Left lung (tissue), 10 donors: ENCODE measurements around the gene NRAP. TPM values are rescaled to one million over a fixed set of nuclear protein-coding genes. Genes with fewer than 3 reads are reported as not detected.

Experiments used
- ATAC-seq: fragments of 200-7000 bp; cut with Tn5 transposase; one replicate; pipeline ENCODE4 v1.9.1; 2020; ENCODE audit warnings: moderate library complexity
- DNase-seq, 4 donors: peaks; one replicate each; pipeline ENCODE4 v3.0.0-alpha.2; 2013 to 2020
- H3K27ac ChIP-seq, 2 donors: fragments of 200-600 bp; sonication (generic) in 1 of 2; one replicate each; pipeline versions ENCODE4 v1.5.0 to v1.8.0; 2020 to 2021
- H3K27me3 ChIP-seq, 2 donors: fragments of 200-600 bp; sonication (generic) in 1 of 2; one replicate each; pipeline versions ENCODE4 v1.5.0 to v1.8.0; 2020 to 2021
- H3K36me3 ChIP-seq, 2 donors: fragments of 200-600 bp; sonication (generic) in 1 of 2; one replicate each; pipeline versions ENCODE4 v1.5.0 to v1.8.0; 2020 to 2021
- H3K4me1 ChIP-seq, 2 donors: fragments of 200-600 bp; one replicate each; pipeline ENCODE4 v1.8.0; 2021
- H3K4me3 ChIP-seq, 2 donors: fragments of 200-600 bp; sonication (generic) in 1 of 2; one replicate each; pipeline versions ENCODE4 v1.5.0 to v1.8.0; 2020 to 2021; ENCODE audit warnings: mild to moderate bottlenecking in 1 of 2
- H3K9me3 ChIP-seq, 2 donors: fragments of 200-600 bp; sonication (generic) in 1 of 2; one replicate each; pipeline versions ENCODE4 v1.5.0 to v1.8.0; 2020 to 2021
- intact Hi-C, 2 donors: fragments of 100-400 bp; cut with DNase I; formaldehyde crosslinking; loops; one replicate each; pipeline versions ENCODE4 v1.11.2 to v1.14.2; 2022
- polyA plus RNA-seq, 6 donors: library from polyadenylated mRNA; unstranded; fragments of 120-200 nt; gene quantifications; one replicate each; pipeline ENCODE4 v1.2.1, GENCODE V29; 2013; ENCODE audit not compliant: insufficient read length in 6 of 6
- total RNA-seq, 2 donors: library from RNA; stranded (reverse); fragmentation: NEBNext Ultra II Directional; extraction: Animal tissue kit (Norgen Biotek cat#: 25700); gene quantifications; one replicate each; pipeline ENCODE4 v1.2.1, GENCODE V29; 2021
- TF ChIP-seq, protein P1 (sequence below), 2 donors: fragments of 200-600 bp; sonication (generic) in 1 of 2; IDR thresholded peaks; one replicate each; pipeline versions ENCODE4 v1.5.0 to v1.8.0; 2021; ENCODE audit warnings: antibody characterized with exemption in 2 of 2
- donor health status: DM: no; HTN: yes; CAD: no.
- donor health status: DM: no; HTN: no; CAD: no.

Gene NRAP
- total and polyA plus RNA-seq, 8 donors, result 0.03 to 0.26 (median 0.07) TPM; not detected in 4

DNA sequence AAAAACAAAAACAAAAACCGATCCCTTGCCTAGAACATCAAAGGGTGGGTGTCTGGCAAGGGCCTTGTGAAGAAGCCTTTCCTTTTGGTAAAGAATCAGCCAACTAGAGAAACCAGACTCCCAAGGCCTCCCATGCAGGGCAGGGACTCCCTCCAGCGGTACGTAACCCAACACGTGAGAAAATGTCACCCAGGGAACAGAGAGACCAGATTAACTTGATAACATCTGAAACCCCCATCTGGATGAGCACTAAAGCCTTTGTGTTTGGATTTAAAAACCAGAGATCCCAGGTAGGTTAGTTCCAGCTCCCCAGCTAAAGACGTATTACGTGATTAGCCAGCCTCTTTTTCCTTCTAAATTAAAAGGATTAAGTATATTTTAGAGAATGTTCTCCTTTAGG, 114.0 kb downstream of the NRAP start:
- Histone ChIP-seq H3K27me3 (no peaks in the 10 kb centered on the region), H3K36me3 (no peaks in the 10 kb centered on the region), H3K4me3 (no peak overlapping the region), H3K4me1 (no peaks in the 10 kb centered on the region), H3K27ac (no peak overlapping the region), H3K9me3 (no peaks in the 10 kb centered on the region)
- ATAC-seq (no peak), DNase-seq (no peak)
- intact Hi-C loops, result no loop called here
- TF ChIP-seq, protein P1, sequence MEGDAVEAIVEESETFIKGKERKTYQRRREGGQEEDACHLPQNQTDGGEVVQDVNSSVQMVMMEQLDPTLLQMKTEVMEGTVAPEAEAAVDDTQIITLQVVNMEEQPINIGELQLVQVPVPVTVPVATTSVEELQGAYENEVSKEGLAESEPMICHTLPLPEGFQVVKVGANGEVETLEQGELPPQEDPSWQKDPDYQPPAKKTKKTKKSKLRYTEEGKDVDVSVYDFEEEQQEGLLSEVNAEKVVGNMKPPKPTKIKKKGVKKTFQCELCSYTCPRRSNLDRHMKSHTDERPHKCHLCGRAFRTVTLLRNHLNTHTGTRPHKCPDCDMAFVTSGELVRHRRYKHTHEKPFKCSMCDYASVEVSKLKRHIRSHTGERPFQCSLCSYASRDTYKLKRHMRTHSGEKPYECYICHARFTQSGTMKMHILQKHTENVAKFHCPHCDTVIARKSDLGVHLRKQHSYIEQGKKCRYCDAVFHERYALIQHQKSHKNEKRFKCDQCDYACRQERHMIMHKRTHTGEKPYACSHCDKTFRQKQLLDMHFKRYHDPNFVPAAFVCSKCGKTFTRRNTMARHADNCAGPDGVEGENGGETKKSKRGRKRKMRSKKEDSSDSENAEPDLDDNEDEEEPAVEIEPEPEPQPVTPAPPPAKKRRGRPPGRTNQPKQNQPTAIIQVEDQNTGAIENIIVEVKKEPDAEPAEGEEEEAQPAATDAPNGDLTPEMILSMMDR (IDR thresholded peaks at IDR 0.05), result no peak

DNA sequence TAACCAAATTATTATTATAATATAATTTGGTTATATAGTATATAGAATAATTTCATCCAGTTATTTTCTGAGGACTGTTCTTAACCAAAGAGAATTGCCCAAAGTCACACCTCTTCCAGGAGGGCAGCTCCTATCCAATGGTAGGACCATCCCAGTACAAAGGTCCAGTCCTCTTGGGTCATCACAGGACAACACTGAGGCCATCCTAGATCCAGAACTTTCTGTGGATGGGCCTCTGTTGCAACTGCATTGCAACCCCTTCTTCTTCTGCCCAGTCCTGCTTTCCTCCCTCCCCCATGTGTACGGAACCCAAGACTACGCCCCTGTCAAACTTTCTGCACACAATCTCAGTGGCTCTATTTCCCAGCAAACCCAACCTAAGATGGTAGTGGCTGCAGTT, 116.4 kb downstream of the NRAP start:
- Histone ChIP-seq H3K4me3 (no peak overlapping the region), H3K27me3 (no peaks in the 10 kb centered on the region), H3K36me3 (no peaks in the 10 kb centered on the region), H3K4me1 (no peaks in the 10 kb centered on the region), H3K9me3 (no peaks in the 10 kb centered on the region), H3K27ac (no peak overlapping the region)
- intact Hi-C loops, result no loop called here
- ATAC-seq (no peak), DNase-seq (no peak)
- TF ChIP-seq, protein P1 (IDR thresholded peaks at IDR 0.05), result no peak

DNA sequence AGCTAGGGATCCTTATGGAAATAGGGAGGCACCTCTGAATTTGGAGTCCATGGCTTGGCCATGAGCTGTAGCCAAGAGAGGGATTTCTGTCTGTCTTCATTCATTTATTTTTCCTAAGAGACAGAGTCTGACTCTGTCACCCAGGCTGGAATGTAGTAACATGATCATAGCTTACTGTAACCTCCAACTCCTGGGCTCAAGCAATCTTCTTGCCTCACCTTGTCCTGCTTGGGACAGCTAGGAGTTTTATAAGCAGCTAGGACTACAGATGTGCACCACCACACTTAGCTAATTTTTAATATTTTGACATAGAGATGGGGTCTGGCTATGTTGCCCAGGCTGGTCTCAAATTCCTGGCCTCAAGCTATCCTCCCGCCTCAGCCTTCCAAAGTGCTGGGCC, 119.4 kb downstream of the NRAP start:
- Histone ChIP-seq H3K9me3 (no peaks in the 10 kb centered on the region), H3K4me3 (no peak overlapping the region), H3K4me1 (no peaks in the 10 kb centered on the region), H3K27me3 (no peaks in the 10 kb centered on the region), H3K36me3 (no peaks in the 10 kb centered on the region), H3K27ac (no peak overlapping the region)
- TF ChIP-seq, protein P1 (IDR thresholded peaks at IDR 0.05), result no peak
- intact Hi-C loops, result no loop called here
- ATAC-seq (no peak), DNase-seq (no peak)

DNA sequence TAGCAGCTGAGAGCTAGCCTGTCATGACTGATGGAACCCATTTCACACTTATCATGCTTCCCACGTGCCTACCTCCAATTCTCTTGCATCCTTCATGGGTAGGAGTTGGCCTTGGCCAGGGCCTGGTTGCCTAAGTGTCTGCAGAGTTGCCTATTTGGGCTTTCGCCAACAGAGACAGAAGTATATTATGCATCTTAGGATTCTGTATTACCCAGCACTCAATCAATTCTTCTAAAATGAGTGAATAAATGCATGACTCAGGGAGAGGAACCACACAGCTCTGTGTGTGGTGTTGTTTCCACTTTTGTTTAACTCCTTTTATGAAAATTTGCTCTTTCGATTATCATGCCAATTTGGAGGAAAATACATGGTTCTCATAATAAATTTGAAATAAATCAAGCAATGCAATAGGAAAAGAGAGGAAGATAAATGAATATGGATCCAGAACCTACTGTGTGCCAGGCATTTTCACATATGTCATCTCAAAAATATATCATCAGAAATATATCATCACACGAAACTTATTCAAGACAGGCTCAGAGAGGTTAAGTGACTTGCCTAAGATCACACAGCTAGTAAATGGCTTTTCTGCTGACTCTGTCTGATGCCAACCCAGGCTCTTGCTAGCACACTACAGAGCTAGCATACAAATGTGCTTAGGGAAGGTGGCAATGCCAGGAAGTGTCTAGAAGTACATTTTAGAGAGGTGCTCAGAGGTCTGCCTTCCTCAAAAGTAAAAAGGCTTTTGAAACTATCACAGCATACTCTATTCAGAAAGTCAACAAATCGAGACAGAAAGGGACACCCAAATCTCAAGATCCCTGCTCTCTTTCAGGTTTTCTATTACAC, 120.5 kb downstream of the NRAP start:
- Histone ChIP-seq H3K27me3 (no peaks in the 10 kb centered on the region), H3K27ac (no peak overlapping the region), H3K9me3 (no peaks in the 10 kb centered on the region), H3K4me1 (no peaks in the 10 kb centered on the region), H3K36me3 (no peaks in the 10 kb centered on the region), H3K4me3 (no peak overlapping the region)
- ATAC-seq, result peak; percentile 79
- DNase-seq, result no peak
- intact Hi-C loops, result no loop called here
- TF ChIP-seq, protein P1 (IDR thresholded peaks at IDR 0.05), result no peak

DNA sequence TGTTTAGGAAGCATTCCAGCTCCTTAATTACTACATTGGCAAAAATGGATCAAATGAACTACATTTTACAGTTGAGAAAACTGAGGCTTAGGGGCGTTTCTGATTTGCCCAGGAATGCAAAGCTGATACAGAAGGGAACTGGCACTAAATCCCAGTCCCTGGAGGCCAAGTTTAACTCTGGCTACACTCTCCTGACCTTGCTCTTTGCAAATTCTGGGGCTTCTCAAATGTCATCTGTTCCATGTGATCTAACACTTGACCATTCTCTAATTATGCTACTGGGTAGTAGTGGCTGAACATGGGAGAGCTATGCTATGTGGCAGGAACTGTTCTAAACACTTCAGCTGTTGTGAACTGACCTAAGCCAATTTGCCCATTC, 122.3 kb downstream of the NRAP start:
- Histone ChIP-seq H3K9me3 (no peaks in the 10 kb centered on the region), H3K4me1 (no peaks in the 10 kb centered on the region), H3K4me3 (no peak overlapping the region), H3K27ac (no peak overlapping the region), H3K27me3 (no peaks in the 10 kb centered on the region), H3K36me3 (no peaks in the 10 kb centered on the region)
- intact Hi-C loops, result no loop called here
- no peak for ATAC-seq
- TF ChIP-seq, protein P1 (IDR thresholded peaks at IDR 0.05), result no peak
- DNase-seq, result no peak
